Fibroblast of the conjunctiva (primary cell): Measurements from ENCODE around the gene BIN2.
A peak's percentile ranks its signal among the peaks of the same experiment; 100 is the strongest.

Experiments used
- DNase-seq: peaks from one replicate; pipeline ENCODE4 v3.0.0-alpha.2; 2010; ENCODE audit warnings: low read depth

Gene BIN2

GRCh38 chr12:51253276-51253675 is 70.7 kb downstream of the BIN2 start:
- no peak for DNase-seq

GRCh38 chr12:51247523-51248206 is 76.3 kb downstream of the BIN2 start:
- no peak for DNase-seq

GRCh38 chr12:51246254-51246853 is 77.6 kb downstream of the BIN2 start:
- no peak for DNase-seq

- DNase-seq: no peak
Measured at GRCh38 chr12:51245476-51246253, 78.3 kb downstream of the BIN2 start.

GRCh38 chr12:51244269-51244668 is 79.7 kb downstream of the BIN2 start:
- no peak for DNase-seq

- no peak for DNase-seq
Measured at GRCh38 chr12:51242876-51243275, 81.1 kb downstream of the BIN2 start.

- no peak for DNase-seq
Measured at GRCh38 chr12:51242120-51242519, 81.9 kb downstream of the BIN2 start.

- DNase-seq: no peak
Measured at GRCh38 chr12:51240971-51241370, 83.0 kb downstream of the BIN2 start.

GRCh38 chr12:51238510-51239334 is 85.3 kb downstream of the BIN2 start, which contains the start of gene DAZAP2:
Gene DAZAP2 (plus strand): TSS chr12:51238826. CDS start chr12:51238908, 82 bp downstream.
- peak; percentile 92 for DNase-seq

GRCh38 chr12:51238037-51238509 is 85.9 kb downstream of the BIN2 start:
- DNase-seq: no peak

GRCh38 chr12:51234530-51234929 is 89.4 kb downstream of the BIN2 start:
- no peak for DNase-seq

GRCh38 chr12:51232642-51233041 is 91.3 kb downstream of the BIN2 start:
- DNase-seq: no peak
